Inflammatory macrophage treated with lipopolysaccharide for 4 hours (primary cell): Measurements from ENCODE around the gene FBXL4.

Experiments used
- DNase-seq: peaks from one replicate; pipeline ENCODE4 v3.0.0-alpha.2; 2020

The FBXL4 gene

DNA sequence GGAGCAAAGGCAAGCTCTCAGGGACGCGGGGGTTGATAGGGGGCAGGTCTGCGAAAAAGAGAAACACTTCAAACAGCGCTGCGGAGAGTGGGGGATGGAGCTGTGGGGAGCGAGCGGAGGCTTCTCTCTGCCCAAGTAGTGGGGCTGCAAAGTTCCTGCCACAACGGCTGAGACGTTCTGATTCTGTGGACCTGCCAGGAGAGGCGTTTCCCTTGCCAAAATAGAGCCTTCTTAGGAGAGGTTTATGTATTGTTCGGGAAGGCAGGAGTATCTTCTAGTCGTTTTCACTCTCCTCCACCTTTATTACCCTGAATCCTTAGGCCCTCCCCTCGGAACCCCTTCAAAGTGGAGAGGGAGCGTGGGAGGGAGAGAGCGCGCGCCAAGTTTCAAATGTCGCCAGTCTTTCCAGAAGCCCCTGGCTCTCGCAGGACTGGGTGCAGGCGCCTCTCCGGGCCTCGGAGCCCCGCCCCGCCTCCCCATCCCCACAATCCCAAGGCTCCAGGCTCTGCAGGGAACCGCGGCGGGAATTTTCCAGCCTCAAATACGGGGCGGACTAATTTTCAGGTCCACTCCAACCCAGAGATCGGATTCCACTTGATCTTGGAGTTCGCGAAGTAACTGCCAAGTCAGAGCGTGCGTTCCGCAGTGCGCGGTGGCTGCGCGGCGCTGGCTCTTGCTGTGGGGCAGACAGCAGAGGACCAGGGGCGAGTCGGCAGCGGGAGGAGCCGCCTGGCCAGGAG lies 123.4 kb downstream of the FBXL4 start:
- DNase-seq, result no peak

DNA sequence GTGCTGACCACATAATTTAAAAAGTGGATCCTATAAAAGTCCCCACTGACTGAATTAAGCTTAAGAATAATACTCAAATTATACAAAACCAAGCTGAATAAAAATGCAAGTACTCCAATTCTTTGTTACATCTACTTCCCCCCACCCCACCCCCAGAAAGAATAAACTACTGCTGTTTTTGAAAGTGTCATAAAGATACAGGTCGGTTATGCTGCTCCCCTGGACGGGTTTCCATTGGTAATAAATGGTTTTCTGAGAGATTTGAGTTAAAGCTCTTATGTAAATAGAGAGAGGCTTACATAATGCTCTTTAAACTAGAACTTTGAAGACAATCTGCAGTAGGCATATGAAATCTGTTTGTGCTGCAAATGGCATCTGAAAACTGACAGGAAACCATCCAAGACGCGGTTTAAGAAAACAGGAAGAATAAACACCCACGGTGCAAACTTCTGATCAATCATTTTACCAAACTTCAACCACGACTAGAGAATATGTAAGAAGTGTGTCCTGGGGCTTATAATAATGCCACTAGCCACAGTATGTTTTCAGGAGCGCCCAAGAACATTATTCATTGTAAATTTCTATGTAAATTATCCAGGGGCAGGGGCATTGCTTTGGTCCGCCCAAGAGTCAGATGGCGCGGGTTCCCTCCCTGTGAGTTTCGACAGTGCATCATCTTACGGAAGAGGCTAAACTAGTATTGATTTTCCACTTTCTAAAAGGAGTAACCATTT lies 124.2 kb downstream of the FBXL4 start:
- DNase-seq, result no peak

DNA sequence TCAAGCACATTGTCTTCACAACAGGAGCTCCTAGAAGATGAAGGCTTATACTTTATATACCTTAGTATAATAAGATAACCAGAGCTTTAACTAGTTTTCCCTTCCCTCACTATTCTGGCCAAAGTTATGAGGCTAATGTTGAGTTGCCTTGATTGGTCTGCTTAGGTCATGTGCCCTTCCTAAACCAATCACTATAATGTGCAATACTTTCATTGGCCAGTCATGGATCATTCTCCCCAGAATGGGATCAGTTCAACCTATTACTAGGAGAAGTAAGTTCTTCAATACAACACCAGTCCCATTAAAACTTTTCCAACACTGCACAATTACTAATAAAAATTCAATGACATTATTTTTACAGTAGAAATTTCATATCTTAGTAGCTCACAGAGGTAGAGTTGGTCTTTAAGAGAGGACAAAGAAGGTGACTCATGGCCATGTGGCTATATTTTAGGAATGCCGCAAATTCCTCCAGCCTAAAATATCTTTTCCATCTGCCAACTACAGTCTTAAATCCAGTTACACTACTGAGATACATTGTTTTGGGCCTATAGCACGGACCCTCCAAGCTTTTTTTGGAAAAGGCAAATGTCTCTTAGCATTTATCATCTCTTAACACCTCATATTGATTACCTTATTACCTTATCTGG lies 125.9 kb downstream of the FBXL4 start:
- no peak for DNase-seq
